Ishikawa (cell line): Measurements from ENCODE around the gene AFG3L2.
A peak's percentile ranks its signal among the peaks of the same experiment; 100 is the strongest.

Source experiments
- CEBPB ChIP-seq: IDR thresholded peaks from 2 replicates; pipeline ENCODE4 v1.6.1; 2012
- CREB1 ChIP-seq: IDR thresholded peaks from 2 replicates; pipeline ENCODE4 v1.6.1; 2012; ENCODE audit warnings: low read depth
- EGR1 ChIP-seq: IDR thresholded peaks from 2 replicates; pipeline ENCODE4 v1.6.1; 2012
- EP300 ChIP-seq: IDR thresholded peaks from 2 replicates; pipeline ENCODE4 v1.6.1; 2012; ENCODE audit warnings: borderline replicate concordance
- FOXM1 ChIP-seq: IDR thresholded peaks from 2 replicates; pipeline ENCODE4 v1.6.1; 2012; ENCODE audit warnings: low read depth, borderline replicate concordance
- NFIC ChIP-seq: IDR thresholded peaks from 2 replicates; pipeline ENCODE4 v1.6.1; 2012
- RAD21 ChIP-seq: IDR thresholded peaks from 2 replicates; pipeline ENCODE4 v1.6.1; 2012; ENCODE audit warnings: low read depth
- TAF1 ChIP-seq: IDR thresholded peaks from 2 replicates; pipeline ENCODE4 v1.6.1; 2012; ENCODE audit warnings: low read depth, mild to moderate bottlenecking
- TCF12 ChIP-seq: IDR thresholded peaks from 2 replicates; pipeline ENCODE4 v1.6.1; 2012; ENCODE audit warnings: low read depth
- TEAD4 ChIP-seq: IDR thresholded peaks from 2 replicates; pipeline ENCODE4 v1.6.1; 2012
- YY1 ChIP-seq: IDR thresholded peaks from 2 replicates; pipeline ENCODE4 v1.6.1; 2012; ENCODE audit warnings: low read depth
- ZBTB7A ChIP-seq: IDR thresholded peaks from 2 replicates; pipeline ENCODE4 v1.6.1; 2012; ENCODE audit warnings: low read depth
- TF ChIP-seq, protein P1 (sequence below): IDR thresholded peaks from 2 replicates; pipeline ENCODE4 v1.6.1; 2012
- TF ChIP-seq, protein P2 (sequence below): IDR thresholded peaks from 2 replicates; pipeline ENCODE4 v1.6.1; 2012; ENCODE audit warnings: low read depth, mild to moderate bottlenecking
- TF ChIP-seq, protein P3 (sequence below): IDR thresholded peaks from 2 replicates; pipeline ENCODE4 v1.6.1; 2012

AFG3L2 gene

DNA sequence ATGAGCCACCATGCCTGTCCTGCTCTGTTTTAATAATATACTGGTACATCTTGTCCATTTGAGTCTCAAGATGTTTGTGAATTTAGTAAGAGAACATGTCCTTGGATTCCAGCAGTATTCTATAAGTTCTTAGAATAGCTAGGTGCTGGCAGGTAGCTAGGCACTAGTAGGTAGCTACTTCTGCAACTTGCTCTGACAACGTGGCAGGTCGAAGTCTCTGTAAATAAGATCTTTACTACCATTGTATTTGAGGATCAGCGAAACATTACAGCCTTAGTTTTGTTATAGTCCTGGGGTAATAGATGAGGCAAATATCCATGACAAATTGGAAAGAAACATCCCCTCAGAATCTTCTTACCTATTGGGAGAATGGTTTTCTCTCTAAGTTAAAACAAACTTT lies 16.5 kb upstream of the AFG3L2 start:
- TF ChIP-seq, protein P1, sequence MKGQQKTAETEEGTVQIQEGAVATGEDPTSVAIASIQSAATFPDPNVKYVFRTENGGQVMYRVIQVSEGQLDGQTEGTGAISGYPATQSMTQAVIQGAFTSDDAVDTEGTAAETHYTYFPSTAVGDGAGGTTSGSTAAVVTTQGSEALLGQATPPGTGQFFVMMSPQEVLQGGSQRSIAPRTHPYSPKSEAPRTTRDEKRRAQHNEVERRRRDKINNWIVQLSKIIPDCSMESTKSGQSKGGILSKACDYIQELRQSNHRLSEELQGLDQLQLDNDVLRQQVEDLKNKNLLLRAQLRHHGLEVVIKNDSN, result no peak
- TF ChIP-seq CEBPB (no peak), NFIC (no peak), EGR1 (no peak), YY1 (no peak)
- TF ChIP-seq, protein P2, sequence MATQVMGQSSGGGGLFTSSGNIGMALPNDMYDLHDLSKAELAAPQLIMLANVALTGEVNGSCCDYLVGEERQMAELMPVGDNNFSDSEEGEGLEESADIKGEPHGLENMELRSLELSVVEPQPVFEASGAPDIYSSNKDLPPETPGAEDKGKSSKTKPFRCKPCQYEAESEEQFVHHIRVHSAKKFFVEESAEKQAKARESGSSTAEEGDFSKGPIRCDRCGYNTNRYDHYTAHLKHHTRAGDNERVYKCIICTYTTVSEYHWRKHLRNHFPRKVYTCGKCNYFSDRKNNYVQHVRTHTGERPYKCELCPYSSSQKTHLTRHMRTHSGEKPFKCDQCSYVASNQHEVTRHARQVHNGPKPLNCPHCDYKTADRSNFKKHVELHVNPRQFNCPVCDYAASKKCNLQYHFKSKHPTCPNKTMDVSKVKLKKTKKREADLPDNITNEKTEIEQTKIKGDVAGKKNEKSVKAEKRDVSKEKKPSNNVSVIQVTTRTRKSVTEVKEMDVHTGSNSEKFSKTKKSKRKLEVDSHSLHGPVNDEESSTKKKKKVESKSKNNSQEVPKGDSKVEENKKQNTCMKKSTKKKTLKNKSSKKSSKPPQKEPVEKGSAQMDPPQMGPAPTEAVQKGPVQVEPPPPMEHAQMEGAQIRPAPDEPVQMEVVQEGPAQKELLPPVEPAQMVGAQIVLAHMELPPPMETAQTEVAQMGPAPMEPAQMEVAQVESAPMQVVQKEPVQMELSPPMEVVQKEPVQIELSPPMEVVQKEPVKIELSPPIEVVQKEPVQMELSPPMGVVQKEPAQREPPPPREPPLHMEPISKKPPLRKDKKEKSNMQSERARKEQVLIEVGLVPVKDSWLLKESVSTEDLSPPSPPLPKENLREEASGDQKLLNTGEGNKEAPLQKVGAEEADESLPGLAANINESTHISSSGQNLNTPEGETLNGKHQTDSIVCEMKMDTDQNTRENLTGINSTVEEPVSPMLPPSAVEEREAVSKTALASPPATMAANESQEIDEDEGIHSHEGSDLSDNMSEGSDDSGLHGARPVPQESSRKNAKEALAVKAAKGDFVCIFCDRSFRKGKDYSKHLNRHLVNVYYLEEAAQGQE, result no peak

DNA sequence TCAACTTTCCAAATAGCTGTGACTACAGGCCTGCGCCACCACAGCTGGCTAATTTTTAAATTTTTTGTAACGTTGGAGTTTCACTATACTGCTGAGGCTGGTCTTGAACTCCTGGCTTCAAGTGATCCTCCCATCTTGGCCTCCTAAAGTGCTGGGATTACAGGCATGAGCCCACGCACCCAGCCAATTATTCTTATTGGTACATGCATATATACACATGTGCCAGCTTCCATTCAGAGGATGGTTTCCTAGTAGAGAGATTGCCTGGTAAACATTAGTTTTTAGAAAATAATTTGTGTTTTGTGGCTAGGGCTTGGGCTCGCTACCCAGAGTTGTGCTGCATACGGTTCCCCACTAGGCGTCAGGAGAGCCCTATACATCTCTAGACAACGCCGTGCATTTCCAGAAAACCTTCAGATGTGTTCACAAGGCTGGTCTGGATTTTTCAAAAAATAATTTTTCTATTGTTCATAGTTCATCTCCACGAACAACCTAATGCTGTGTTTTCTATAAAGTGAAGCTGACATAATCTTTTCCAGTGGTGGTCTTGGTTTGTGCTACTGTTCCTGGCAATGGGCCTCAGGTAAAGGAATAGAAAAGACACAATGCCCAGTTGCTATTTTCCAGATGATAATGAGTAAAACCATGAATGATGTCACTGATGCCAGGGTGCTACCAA lies 14.6 kb upstream of the AFG3L2 start:
- peak; percentile 97 for TF ChIP-seq RAD21
- no peak for TF ChIP-seq FOXM1

GRCh38 chr18:12388442-12388841 lies 11.4 kb upstream of the AFG3L2 start:
- TF ChIP-seq TCF12 (no peak), EP300 (no peak), EGR1 (no peak), ZBTB7A (no peak), NFIC (no peak), TAF1 (no peak), TEAD4 (no peak), YY1 (no peak), RAD21 (no peak)
- TF ChIP-seq, protein P1, result no peak
- TF ChIP-seq, protein P2, result no peak
- TF ChIP-seq, protein P3, sequence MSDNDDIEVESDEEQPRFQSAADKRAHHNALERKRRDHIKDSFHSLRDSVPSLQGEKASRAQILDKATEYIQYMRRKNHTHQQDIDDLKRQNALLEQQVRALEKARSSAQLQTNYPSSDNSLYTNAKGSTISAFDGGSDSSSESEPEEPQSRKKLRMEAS, result no peak

DNA sequence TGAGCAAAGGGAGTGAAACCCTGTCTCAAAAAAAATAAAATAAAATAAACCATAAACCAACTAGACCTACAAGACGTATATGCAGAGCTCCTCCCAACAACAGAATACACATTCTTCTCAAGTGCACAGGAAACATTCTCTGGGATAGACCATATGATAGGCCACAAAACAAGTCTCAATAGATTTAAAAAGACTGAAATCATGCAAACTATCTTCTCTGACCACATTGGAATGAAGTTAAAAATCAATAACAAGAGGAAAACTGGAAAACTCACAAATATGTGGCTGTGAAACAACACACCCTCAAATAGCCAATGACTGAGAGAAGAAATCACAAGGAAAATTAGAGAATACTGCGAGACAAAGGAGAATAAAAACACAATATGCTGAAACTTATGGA lies 7.2 kb upstream of the AFG3L2 start:
- TF ChIP-seq CREB1 (no peak), EP300 (no peak), EGR1 (no peak), RAD21 (no peak), NFIC (no peak), ZBTB7A (no peak), TEAD4 (no peak), TAF1 (no peak)
- TF ChIP-seq, protein P2, result no peak
- TF ChIP-seq, protein P3, result no peak
- TF ChIP-seq, protein P1, result no peak
